ENCODE measurements around the gene PTPRN2.

The PTPRN2 gene

GRCh38 chr7:157545681-157546060 is 1042.0 kb downstream of the PTPRN2 start:
- no peak for DNase-seq (ENCODE audit: low read depth)
- no peak for TF ChIP-seq CTCF (IDR thresholded peaks at IDR 0.05; ENCODE audit: low read depth, low read length, missing control alignments)

GRCh38 chr7:157544980-157545680 is 1042.5 kb downstream of the PTPRN2 start:
- H3K4me3 ChIP-seq (ENCODE audit: low read depth, low read length): no peak overlapping the region
- no peak for TF ChIP-seq CTCF (IDR thresholded peaks at IDR 0.05; ENCODE audit: low read depth, low read length, missing control alignments)
- DNase-seq (ENCODE audit: low read depth): no peak
- in situ Hi-C loops (cut with HindIII; ENCODE audit: low sequenced_read_pairs): no loop called here

More at GRCh38 chr7:157545681-157546060, 1042.0 kb downstream of the PTPRN2 start:
- in situ Hi-C loops (cut with HindIII; ENCODE audit: low sequenced_read_pairs): no loop called here
- no peak overlapping the region for H3K4me3 ChIP-seq (ENCODE audit: low read depth, low read length)

GRCh38 chr7:157544226-157544625 is 1043.4 kb downstream of the PTPRN2 start:
- no peak for TF ChIP-seq CTCF (IDR thresholded peaks at IDR 0.05; ENCODE audit: low read depth, low read length, missing control alignments)
- in situ Hi-C loops (cut with HindIII; ENCODE audit: low sequenced_read_pairs): no loop called here
- no peak overlapping the region for H3K4me3 ChIP-seq (ENCODE audit: low read depth, low read length)
- DNase-seq (ENCODE audit: low read depth): no peak

GRCh38 chr7:157543791-157544190 is 1043.8 kb downstream of the PTPRN2 start:
- H3K4me3 ChIP-seq (ENCODE audit: low read depth, low read length): no peak overlapping the region
- DNase-seq (ENCODE audit: low read depth): no peak
- no peak for TF ChIP-seq CTCF (IDR thresholded peaks at IDR 0.05; ENCODE audit: low read depth, low read length, missing control alignments)
- in situ Hi-C loops (cut with HindIII; ENCODE audit: low sequenced_read_pairs): no loop called here

- TF ChIP-seq CTCF (IDR thresholded peaks at IDR 0.05; ENCODE audit: low read depth, low read length, missing control alignments): no peak
- no peak for DNase-seq (ENCODE audit: low read depth)
- H3K4me3 ChIP-seq (ENCODE audit: low read depth, low read length): no peak overlapping the region
- in situ Hi-C loops (cut with HindIII; ENCODE audit: low sequenced_read_pairs): no loop called here
Observed at GRCh38 chr7:157543276-157543675, 1044.3 kb downstream of the PTPRN2 start.

- in situ Hi-C loops (cut with HindIII; ENCODE audit: low sequenced_read_pairs): no loop called here
- DNase-seq (ENCODE audit: low read depth): no peak
- H3K4me3 ChIP-seq (ENCODE audit: low read depth, low read length): no peak overlapping the region
- TF ChIP-seq CTCF (IDR thresholded peaks at IDR 0.05; ENCODE audit: low read depth, low read length, missing control alignments): no peak
Observed at GRCh38 chr7:157542068-157543021, 1045.3 kb downstream of the PTPRN2 start.

Measured in astrocyte of the cerebellum (primary cell).